Stimulated activated CD4-positive, alpha-beta T cell treated with anti-CD3 and anti-CD28 coated beads, Interleukin-15, amount 100 ng/mL, for 24 hours (primary cell): ENCODE results near the gene DIP2B.

Source experiments
- DNase-seq: peaks from one replicate; pipeline ENCODE4 v3.0.0-alpha.2; 2020

DIP2B gene

GRCh38 chr12:50690925-50691324 lies 186.1 kb downstream of the DIP2B start:
- DNase-seq = no peak

DNA sequence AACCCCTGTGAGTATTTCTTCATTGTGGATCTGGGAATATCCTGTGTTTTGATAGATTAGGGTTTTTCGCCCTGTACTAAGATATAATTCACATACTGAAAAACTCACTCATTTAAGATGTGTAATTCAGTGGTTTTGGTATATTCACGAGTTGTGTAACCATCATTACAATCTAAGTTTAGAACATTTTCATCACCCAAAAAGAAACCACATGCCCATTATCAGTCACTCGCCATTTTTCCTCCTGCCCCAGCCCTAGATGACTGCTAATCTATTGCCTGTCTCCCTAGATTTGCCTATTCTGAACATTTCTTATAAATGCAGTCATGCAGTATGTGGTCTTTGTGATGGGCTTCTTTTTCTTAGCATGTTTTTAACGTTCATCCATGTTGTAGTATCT lies 191.2 kb downstream of the DIP2B start:
- no peak for DNase-seq

GRCh38 chr12:50696931-50697330 lies 192.1 kb downstream of the DIP2B start:
- DNase-seq = no peak

- DNase-seq = no peak
Observed at GRCh38 chr12:50699154-50699553, 194.4 kb downstream of the DIP2B start.

GRCh38 chr12:50699940-50700339 lies 195.2 kb downstream of the DIP2B start:
- DNase-seq = no peak

DNA sequence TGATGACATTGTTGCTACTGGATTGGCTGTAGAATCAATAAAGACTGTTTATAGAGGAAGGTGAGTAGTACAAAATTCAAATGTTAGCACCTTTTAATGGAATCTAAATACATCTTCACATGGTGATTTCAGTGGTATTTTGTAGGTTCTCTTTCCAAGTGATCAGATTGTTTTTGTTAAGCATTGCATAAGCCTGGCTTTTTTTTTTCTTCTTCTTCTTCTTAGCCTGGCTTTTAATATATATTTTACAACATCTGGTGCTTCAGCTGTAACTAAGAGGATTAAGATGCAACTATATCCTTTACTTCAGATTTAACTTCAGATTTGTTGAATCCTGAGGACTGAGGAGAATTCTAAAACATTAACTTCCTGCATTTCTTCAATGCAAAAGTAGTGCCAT lies 201.8 kb downstream of the DIP2B start:
- no peak for DNase-seq

DNA sequence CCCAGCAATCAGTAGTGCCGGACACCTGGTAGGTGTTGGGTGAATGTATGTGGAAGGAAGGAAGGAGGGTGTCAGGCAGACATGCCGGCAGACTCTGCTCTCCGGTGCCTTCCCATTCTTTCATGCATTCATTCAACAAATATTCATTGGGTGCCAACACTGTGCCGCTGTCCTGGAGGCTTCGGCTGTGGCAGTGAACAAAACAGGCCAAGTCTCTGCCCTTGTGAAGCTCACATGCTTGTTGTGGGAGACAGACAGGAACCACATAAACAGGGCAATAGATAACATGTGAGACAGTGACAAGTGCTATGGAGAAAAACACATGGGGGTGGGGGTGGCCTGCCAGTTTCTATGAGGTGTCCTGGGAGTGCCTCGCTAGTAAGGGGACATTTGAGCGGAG lies 202.6 kb downstream of the DIP2B start:
- no peak for DNase-seq

DNA sequence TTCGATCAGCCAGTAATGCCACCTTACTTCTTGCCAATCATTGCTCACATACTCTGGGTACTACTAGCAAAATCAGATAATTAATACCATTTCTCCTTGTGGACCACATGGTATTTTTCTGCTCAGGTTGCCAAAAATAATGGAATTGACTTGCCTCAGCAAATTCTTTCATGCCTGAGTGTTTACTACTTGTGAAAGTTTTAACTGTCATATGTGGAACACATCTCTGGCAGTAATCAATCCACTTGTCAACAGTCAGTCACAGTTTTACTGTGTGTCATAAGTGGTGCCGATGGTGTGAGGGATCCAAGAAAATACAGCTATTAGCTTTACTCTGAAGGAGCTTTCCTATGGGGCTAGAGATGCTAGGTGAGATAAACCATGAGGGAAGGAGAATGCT lies 203.8 kb downstream of the DIP2B start:
- DNase-seq = no peak

DNA sequence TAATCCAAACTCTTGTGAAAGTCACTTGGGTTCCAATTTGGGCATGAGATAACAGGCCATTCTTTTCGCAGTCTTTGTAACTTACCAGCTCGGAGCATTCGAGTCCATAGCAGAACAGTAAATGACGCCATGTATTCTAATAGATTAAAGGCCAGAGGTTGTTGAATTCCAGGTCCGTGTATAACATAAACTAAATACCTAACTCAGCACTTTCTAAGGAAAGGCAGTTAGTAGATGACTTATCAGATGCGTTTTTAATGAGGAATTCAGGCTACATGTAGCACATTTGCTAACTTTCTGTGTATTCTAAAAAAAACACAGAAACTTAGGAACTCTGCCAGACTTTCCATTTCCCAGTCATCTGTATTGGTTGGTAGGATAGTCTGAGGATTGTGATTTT lies 206.3 kb downstream of the DIP2B start:
- DNase-seq = no peak

DNA sequence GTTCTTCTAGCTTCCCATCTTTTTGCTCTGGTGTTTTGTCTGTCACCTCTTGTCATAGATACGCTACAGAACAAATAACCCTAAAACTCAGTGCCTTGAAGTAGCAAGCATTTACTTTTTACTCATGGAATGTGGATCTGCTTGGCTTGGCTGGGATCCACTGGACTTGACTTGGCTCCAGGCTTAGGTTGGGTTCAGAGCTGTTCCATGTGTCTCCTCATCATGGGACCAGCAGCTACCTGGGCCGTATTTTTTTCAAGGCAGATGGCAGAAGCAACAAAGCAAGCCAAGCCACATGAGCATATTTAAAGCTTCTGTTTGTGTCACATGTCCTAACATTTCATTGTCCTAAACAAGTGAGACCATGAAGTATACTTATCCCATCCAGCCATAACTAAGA lies 210.4 kb downstream of the DIP2B start:
- DNase-seq = no peak

- DNase-seq = no peak
Observed at GRCh38 chr12:50718760-50719159, 214.0 kb downstream of the DIP2B start.

DNA sequence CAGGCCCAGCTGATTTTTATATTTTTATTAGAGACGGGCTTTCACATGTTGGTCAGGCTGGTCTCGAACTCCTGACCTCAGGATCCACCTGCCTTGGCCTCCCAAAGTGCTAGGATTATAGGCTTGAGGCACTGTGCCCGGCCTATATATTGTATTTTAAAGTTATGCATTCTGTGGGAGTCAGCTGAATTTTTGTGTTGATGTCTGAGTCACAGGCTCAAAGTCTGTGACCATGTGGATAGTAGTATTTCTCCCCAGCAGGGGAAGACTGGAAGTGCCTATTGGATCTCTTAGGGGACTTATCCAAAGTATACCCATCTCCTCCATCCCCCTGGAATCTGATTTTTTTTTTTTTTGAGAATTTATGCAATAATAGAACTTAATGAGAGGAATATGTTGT lies 215.3 kb downstream of the DIP2B start:
- DNase-seq = no peak

- no peak for DNase-seq
Observed at GRCh38 chr12:50720501-50720900, 215.7 kb downstream of the DIP2B start.

DNA sequence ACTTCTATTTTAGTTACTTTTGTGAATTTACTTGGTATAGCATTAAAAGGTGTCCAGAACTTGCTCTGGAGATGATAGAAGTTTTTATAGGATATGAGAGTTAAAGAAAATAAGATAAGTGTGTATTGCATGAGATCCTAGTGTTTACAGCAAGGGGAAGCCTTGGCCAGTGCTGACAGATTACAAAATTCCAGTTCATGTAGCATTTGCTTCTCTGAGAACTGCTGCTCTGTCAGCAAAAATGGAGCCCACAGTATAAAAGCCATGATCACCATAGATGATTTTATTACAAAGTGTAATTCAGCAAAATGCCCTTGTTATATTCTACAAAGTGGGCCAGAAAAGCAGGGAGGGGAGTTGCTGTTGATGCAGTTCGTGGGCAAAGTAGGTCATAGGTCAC lies 219.1 kb downstream of the DIP2B start:
- DNase-seq = no peak

GRCh38 chr12:50725011-50725942 lies 220.5 kb downstream of the DIP2B start:
- DNase-seq = no peak

DNA sequence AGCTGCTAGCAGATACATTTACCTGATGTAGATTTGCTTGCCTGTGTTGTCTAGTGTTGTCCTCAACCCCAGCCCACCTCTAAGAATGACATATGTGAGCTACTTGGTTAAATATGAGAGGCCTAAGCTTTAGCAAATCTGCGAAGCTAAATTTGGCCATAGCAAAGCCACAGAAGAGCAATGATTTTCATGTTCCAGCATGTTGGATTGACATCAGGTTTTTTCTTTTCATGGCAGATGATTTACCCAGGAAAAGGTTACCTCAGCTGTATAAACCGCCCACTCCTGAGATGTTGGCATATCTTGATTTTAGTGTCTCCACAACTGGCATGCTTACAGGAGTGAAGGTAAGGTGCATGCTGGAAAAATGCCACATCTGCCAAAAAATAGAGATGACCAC lies 222.7 kb downstream of the DIP2B start:
- DNase-seq = no peak

DNA sequence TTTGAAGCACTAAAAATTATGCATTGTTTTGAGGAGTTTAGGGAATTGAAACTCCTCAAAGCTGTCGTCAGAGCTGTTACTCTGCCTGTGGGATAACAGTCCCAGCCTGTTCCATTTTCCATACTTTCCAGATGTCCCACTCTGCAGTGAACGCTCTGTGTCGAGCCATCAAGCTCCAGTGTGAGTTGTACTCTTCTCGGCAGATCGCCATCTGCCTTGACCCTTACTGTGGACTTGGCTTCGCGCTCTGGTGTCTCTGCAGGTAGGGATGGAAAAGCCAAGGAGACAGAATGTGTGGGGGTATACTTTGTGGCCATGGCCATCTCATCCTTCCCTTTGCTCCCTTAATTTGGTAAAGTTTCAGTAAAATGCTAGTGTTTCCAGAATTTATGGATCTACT lies 223.6 kb downstream of the DIP2B start:
- no peak for DNase-seq

- no peak for DNase-seq
Observed at GRCh38 chr12:50728841-50729240, 224.1 kb downstream of the DIP2B start.

- no peak for DNase-seq
Observed at GRCh38 chr12:50732591-50732990, 227.8 kb downstream of the DIP2B start.

GRCh38 chr12:50733706-50734105 lies 228.9 kb downstream of the DIP2B start:
- DNase-seq = no peak

DNA sequence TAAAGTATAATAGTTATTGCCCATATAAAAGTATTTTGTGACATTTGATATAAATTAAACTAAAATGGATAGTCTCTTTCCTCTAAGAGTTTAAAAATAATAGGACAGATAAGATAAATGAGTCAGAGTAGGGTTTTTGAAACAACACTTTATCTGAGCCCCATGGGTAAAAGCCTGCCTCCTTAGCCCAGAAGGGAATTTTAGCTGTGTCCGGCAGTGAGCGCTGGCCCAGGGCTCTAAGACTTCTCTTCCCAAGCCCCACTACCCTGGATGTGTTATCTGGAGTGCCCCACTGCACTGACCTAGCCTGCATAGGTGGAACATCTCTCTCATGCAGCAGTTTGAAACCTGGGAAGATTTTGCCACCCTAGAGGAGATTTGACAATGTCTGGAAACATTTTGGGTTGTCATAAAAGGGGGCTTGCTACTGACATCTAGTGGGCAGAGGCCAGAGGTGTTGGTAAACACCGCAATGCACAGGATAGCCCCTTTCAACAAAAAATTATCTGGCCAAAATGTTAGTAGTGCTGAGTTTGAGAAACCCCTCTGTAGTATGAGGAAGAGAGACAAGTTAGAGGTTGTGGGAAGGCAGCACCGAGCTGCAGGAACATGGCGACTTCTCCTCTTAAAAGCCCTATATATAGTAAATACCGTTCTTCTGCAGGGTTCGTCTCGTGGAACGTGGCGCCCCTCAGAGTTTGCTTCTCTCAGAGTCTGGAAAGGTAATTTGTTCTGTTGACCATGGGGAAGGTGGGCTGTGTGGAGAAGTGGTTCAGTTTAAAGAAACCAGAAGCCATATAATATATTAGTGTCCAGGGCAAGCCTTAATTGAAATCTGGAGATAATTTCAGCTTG lies 229.9 kb downstream of the DIP2B start:
- peak; percentile 20 for DNase-seq

DNA sequence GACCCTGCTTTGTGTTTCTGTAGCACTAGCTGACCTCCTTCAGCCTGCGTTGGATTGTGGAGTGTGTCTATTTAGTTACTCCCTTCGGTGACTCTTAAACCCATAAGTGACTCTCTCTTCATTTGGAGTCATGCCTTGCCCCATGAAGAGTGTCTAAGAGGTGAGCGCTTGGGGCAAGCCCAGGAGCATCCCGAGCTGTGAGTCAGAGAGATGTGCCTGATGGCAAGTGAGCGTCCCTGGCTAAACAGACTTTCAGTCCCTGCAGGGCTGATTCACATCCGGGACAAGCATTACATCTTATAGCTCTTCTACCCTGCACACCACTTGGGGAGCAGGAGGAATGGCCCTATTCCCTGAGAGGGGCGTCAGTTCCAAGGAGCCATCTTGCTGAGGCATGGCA lies 234.8 kb downstream of the DIP2B start:
- no peak for DNase-seq

DNA sequence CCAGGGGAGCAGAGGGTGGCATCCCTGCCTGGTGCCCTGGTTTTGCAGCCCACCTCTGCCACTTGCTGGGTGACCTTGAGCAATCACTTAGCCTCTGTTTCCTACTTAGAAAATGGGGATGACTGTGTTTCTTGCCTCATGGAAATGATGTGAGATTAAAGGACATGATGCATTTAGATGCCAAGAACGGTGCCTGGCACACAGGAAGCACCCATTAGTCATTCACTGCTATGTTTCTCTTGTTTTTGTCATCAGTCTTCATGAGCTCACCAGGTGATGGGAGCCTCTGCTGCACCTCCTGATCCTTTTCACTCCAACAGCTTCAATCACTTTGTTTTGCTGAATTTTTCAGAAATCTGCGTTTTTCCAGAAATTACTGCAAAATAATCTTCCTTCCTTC lies 235.5 kb downstream of the DIP2B start:
- no peak for DNase-seq

DNA sequence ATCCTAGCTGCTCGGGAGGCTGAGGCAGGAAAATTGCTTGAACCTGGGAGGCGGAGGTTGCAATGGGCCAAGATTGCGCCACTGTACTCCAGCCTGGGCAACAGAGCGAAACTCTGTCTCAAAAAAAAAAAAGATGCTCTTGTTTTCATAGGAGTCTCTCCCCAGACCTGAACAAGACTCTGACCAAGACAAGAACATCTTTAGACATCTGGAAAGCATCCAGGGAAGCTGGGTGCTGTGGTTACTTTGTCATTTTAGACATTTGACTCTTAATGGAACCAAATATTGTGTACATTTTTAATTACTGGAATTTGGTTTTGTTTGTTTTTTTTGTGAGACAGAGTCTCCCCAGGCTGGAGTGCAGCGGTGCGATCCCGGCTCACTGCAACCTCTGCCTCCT lies 238.0 kb downstream of the DIP2B start:
- DNase-seq = no peak
